HG03066 (cell line): ENCODE data around the gene WDR1.

Experiments used
- ATAC-seq: cut with Tn5 transposase; IDR thresholded peaks from one replicate; pipeline ENCODE4 v1.9.1; 2021; ENCODE audit warnings: low read depth; ENCODE audit not compliant: unreplicated experiment

Gene WDR1

DNA sequence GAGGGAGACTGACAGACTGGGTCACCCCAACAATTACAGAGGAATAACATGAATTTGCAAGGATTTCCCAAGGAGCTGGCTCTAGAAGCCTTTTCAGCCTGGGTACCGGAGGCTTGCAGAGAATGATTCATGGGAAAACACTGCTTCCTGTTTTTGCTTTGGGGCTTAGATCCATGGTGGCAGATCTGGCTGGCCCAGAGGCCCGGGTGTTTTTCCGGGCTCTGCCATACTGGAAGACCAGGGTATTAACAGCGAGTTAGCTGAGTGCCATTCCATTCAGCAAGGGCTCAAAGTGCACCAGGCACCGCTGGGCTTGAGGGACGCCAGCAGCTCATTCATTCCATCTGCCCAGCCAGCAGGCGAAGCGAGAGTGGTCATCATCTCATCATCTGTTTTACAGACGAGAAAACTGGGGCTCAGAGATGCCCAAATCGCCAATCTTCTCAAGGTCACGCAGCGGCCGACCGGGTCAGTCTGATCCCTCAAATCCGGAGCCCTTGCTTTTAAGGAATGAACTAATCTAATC is 1.3 kb downstream of the WDR1 start:
- no peak for ATAC-seq

DNA sequence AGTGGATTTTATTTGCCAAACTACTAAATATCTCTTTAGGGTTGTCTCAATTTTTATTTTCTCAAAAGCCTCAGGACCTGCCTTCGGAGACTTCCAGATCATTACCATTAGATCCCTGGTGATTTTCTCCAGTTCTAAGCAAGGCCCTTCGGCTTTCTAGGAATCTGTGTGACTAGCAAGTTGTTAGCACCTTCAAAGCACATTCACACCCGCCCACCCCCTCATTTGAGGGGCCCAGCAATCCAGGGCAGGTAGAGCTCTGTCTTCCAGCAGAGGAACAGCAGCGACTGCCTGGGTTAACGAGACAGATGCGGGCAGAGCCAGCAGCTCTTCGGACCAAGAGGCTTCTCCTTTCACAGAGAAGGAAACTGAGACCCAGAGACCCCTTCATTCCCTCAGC is 2.0 kb downstream of the WDR1 start:
- no peak for ATAC-seq

GRCh38 chr4:10114147-10114546 is 2.5 kb downstream of the WDR1 start:
- ATAC-seq = no peak

DNA sequence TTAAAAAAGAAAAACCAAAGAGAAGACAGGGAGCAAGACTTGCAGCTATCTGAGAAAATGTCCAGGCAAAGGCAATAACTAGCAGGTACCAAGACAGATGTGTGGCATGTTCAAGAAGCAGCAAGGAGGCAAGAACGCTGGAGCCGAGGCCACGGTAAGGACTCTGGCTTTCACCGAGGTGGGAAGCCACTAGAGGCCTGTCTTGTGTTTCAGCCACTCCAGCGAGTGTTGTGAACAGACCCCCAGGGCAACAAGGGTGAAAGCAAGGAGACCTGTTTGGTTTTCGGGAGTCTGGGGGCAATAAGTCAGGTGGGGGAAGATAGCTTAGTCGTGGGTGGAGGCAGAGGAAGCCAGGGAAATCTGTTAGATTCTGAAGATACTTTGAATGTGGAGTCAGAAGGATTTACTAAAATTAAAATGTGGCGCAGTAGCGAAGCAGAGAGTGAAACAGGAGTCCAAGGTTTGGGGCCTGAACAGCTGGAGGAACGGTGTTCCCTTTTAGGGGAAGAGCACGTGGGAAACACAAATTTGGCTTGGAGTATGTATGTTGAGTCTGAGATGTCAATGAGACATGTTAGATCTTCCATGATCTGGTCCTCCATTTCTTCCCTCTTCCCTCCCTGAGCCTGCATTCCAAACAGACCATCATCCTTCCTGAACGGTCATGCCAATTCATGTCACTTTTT is 3.1 kb downstream of the WDR1 start:
- ATAC-seq = no peak

DNA sequence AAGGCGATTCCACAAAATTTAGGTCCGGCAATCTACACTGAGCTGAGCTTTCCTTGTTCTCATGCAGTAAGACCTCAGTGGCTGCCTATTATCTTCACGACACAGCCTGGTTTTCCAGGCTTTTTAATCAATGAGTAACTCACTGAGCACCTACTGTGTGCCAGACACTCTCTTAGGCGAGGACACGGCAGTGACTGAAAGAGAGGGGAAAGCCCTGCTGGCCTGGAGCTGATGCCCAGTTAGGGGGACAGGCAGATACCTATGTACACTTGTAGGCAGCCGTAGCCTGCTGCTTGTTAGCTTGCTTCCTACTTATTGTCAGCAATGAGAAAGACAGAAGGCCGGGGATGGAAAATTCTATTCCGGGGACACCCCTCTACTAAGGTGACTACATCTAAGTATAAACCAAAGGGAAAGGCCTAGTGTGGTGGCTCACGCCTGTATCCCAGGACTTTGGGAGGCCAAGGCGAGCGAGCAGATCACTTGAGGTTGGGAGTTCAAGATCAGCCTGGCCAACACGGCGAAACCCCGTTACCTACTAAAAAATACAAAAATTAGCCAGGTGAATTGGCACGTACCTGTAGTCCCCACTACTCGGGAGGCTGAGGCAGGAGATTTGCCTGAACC is 3.8 kb downstream of the WDR1 start:
- ATAC-seq = no peak

GRCh38 chr4:10111067-10111801 is 5.4 kb downstream of the WDR1 start:
- ATAC-seq = no peak

GRCh38 chr4:10109995-10110670 is 6.5 kb downstream of the WDR1 start:
- no peak for ATAC-seq

- no peak for ATAC-seq
Measured at GRCh38 chr4:10108818-10109783, 7.5 kb downstream of the WDR1 start.

GRCh38 chr4:10108391-10108790 is 8.2 kb downstream of the WDR1 start:
- ATAC-seq = no peak

GRCh38 chr4:10107111-10108091 is 9.2 kb downstream of the WDR1 start:
- ATAC-seq = no peak

- ATAC-seq = no peak
Measured at GRCh38 chr4:10106421-10107039, 10.1 kb downstream of the WDR1 start.

DNA sequence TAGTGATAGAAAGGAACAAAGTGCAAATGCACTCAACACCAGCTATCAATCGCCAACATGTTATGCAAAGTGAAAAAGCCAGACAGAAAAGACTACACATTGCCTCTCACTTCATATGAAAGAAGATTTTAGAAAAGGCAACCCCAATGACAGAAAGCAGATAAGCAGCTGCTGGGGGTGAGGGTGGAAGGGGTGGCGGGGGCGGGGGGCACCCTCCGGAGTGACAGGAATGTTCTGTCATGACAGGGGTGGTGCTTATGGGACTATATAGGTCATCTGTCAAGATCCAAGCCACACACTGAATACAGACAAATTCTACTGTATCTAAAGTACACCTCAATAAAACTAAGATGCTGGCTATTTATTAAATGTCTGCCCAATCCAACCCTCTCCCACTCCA is 10.7 kb downstream of the WDR1 start:
- no peak for ATAC-seq

GRCh38 chr4:10105421-10105820 is 11.2 kb downstream of the WDR1 start:
- no peak for ATAC-seq

GRCh38 chr4:10104991-10105276 is 11.7 kb downstream of the WDR1 start:
- ATAC-seq = no peak

GRCh38 chr4:10104211-10104990 is 12.2 kb downstream of the WDR1 start:
- no peak for ATAC-seq

- ATAC-seq = no peak
Measured at GRCh38 chr4:10102474-10103332, 13.9 kb downstream of the WDR1 start.
